Activated CD8-positive, alpha-beta memory T cell treated with anti-CD3 and anti-CD28 coated beads for 4 hours (primary cell): ENCODE data around the gene CT45A5.
"Not testable (repeated sequence)": the region's sequence is repeated elsewhere in the genome, so short reads cannot be mapped to it uniquely, and the experiment has no call there.

ENCODE experiments used
- DNase-seq, 2 donors: peaks; one replicate each; pipeline ENCODE4 v3.0.0-alpha.2; 2020; ENCODE audit warnings: low read depth in 2 of 2

The CT45A5 gene, protein sequence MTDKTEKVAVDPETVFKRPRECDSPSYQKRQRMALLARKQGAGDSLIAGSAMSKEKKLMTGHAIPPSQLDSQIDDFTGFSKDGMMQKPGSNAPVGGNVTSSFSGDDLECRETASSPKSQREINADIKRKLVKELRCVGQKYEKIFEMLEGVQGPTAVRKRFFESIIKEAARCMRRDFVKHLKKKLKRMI

DNA sequence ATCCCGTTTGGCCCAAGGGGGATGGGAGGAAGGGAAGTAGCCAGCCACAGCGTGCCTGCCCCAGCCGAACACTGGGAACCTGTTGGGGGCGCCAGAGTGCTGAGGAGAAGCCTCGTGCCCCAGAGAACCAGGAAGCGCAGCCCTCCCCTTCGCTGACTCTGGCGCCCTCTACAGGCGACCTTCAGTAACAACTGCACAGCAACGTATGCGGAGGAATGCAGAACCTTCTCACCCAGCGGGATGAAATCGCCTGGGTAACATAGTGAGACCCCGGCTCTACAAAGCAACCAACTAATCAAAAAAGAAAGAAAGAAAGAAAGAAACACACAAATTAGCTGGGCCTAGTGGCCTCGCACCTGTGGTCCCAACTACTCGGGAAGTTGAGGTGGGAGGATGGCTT, at the start of gene CT45A5:
CT45A5 (minus strand) TSS at position 101 of the 400 bp plus-strand sequence. CDS start 3,774 bp downstream, outside the sequence.
- DNase-seq, result not testable (repeated sequence)

DNA sequence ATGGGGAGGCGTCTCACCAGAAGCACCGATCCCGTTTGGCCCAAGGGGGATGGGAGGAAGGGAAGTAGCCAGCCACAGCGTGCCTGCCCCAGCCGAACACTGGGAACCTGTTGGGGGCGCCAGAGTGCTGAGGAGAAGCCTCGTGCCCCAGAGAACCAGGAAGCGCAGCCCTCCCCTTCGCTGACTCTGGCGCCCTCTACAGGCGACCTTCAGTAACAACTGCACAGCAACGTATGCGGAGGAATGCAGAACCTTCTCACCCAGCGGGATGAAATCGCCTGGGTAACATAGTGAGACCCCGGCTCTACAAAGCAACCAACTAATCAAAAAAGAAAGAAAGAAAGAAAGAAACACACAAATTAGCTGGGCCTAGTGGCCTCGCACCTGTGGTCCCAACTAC, 34.6 kb upstream of the CT45A5 start, which contains the start of gene CT45A2:
CT45A2 (minus strand) TSS at position 101 of the 400 bp plus-strand sequence. CDS start 3,747 bp downstream, outside the sequence.
- DNase-seq, result not testable (repeated sequence)

DNA sequence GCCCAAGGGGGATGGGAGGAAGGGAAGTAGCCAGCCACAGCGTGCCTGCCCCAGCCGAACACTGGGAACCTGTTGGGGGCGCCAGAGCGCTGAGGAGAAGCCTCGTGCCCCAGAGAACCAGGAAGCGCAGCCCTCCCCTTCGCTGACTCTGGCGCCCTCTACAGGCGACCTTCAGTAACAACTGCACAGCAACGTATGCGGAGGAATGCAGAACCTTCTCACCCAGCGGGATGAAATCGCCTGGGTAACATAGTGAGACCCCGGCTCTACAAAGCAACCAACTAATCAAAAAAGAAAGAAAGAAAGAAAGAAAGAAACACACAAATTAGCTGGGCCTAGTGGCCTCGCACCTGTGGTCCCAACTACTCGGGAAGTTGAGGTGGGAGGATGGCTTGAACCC, 17.4 kb upstream of the CT45A5 start, which contains the start of gene CT45A6:
CT45A6 (minus strand) TSS at position 101 of the 400 bp plus-strand sequence. CDS start 3,794 bp downstream, outside the sequence.
- not testable (repeated sequence) for DNase-seq

DNA sequence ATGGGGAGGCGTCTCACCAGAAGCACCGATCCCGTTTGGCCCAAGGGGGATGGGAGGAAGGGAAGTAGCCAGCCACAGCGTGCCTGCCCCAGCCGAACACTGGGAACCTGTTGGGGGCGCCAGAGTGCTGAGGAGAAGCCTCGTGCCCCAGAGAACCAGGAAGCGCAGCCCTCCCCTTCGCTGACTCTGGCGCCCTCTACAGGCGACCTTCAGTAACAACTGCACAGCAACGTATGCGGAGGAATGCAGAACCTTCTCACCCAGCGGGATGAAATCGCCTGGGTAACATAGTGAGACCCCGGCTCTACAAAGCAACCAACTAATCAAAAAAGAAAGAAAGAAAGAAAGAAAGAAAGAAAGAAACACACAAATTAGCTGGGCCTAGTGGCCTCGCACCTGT, 17.2 kb downstream of the CT45A5 start, which contains the start of gene CT45A3:
CT45A3 (minus strand) TSS at position 101 of the 400 bp plus-strand sequence. CDS start 3,747 bp downstream, outside the sequence.
- DNase-seq, result not testable (repeated sequence)

DNA sequence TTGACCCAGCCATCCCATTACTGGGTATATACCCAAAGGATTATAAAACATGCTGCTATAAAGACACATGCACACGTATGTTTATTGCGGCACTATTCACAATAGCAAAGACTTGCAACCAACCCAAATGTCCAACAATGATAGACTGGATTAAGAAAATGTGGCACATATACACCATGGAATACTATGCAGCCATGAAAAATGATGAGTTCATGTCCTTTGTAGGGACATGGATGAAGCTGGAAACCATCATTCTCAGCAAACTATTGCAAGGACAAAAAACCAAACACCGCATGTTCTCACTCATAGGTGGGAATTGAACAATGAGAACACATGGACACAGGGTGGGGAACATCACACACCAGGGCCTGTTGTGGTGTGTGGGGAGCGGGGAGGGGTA, 40.6 kb downstream of the CT45A5 start:
- not testable (repeated sequence) for DNase-seq

DNA sequence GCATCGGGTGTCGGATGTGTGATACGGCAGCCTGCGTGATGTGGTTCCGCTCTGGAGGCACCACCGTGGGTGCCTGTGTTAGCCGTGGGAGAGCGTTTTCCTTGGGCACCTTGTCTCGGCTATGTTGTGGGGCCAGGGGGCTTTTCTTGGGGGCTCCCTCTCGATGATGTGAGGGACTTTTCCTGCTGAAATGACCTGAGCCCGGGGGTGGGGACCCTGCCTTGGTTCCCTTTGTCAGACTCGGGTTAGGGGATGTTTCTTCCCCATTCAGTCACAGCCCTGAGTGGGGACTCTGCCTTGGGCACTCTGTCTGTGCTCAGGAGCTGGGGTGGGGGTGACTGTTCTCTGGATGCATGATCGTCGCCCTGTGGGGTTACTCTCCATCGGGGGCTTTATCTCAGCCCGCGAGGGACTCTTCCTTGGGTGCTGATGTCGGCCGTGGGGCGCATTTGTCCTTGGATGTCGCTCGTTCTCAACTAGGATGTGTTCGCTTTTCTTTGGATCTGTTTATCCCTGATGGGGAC, 44.0 kb downstream of the CT45A5 start:
- no peak for DNase-seq

DNA sequence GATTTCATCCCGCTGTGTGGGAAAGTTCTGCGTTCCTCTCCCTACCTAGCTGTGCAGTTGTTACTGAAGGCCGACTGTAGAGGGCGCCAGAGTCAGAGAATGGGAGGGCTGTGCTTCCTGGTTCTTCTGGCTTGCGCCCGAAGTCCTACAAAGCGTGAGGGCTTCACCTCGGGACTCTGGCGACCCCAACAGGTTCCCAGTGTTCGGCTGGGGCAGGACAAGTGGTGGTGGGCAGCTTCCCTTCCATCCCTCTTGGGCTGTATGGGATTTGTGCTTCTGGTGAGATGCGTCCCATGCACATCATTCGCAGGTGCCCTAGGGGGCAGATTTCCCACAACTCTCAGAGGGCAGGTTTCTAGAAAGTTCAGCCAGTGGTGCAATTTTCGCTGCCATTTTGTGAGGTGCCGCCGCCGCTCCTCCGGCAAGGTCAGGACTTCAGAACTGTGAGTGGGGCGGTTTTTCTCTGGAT, 44.6 kb downstream of the CT45A5 start:
- DNase-seq, result no peak

DNA sequence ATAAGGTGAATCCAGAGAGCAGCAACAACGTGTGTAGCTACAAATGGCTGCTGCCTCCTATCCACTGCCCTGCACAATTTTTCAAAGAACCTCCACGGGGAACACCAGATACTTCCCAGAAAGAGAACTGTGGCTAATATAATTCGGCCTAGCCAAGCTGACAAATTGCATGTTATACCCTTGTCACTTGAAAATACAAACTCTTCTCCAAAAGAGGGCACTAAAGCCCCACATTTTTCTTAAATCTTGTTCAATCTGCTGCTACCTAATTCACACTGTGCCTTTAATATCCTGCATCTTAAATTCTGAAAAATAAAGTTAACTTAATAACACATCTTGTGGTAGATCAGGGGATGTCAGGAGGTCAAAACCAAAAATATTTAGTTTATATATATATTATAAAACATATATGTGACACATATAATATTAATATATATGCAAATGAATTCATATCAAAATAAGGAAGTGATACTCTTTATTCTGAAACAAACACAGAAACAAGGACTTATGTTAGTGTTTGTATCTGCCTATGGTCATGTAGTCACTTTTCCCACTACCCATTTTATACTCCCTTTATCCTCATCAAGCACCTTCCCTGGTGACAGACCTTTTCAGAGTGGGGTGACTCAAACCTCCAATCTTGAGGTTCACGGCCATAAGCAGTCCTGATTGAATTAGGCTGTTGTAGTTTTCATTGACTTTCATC, 47.8 kb downstream of the CT45A5 start:
- DNase-seq, result no peak

DNA sequence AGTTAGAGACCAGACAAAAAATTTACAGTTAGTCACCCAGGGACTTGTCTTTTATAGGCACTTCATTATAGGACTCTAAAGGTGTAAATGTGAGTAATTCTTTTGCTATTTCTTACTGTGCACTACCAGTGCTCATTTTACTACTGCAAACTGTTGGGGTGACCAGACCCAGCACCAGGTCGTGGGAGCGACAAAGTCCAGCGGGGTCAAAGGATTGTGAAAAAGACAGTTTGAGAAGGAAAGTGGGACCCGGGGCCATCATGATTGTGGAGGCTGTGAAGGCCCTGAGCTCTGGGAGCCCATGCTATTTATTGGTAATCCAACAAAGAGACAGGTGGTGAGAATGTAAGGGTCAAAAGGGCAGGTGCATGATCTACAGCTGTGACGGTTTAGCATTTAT, 50.6 kb downstream of the CT45A5 start:
- DNase-seq, result not testable (repeated sequence)
